HUES48 (cell line): Measurements from ENCODE around the gene CAPN7.
"Not testable (repeated sequence)": the region's sequence is repeated elsewhere in the genome, so short reads cannot be mapped to it uniquely, and the experiment has no call there.

Experiments
- H3K27ac ChIP-seq: one replicate; pipeline ENCODE4 v1.7.0; 2013; ENCODE audit warnings: low read depth, low read length, inconsistent platforms
- H3K27me3 ChIP-seq: 2 replicates; pipeline ENCODE4 v1.6.1; 2013; ENCODE audit warnings: mild to moderate bottlenecking, low read length; ENCODE audit not compliant: control insufficient read depth, insufficient read depth
- H3K36me3 ChIP-seq: 2 replicates; pipeline ENCODE4 v1.6.1; 2013; ENCODE audit warnings: low read length; ENCODE audit not compliant: control insufficient read depth, insufficient read depth
- H3K4me1 ChIP-seq: 2 replicates; pipeline ENCODE4 v1.6.1; 2013; ENCODE audit warnings: mild to moderate bottlenecking, low read length; ENCODE audit not compliant: control insufficient read depth, insufficient read depth
- H3K4me3 ChIP-seq: 2 replicates; pipeline ENCODE4 v1.5.1; 2013; ENCODE audit warnings: mild to moderate bottlenecking, low read depth, low read length
- H3K9ac ChIP-seq: 2 replicates; pipeline ENCODE4 v1.6.1; 2013; ENCODE audit warnings: mild to moderate bottlenecking, low read depth, low read length, moderate library complexity
- H3K9me3 ChIP-seq: 2 replicates; pipeline ENCODE4 v1.6.1; 2013; ENCODE audit warnings: low read length; ENCODE audit not compliant: control insufficient read depth, insufficient read depth

Gene CAPN7

DNA sequence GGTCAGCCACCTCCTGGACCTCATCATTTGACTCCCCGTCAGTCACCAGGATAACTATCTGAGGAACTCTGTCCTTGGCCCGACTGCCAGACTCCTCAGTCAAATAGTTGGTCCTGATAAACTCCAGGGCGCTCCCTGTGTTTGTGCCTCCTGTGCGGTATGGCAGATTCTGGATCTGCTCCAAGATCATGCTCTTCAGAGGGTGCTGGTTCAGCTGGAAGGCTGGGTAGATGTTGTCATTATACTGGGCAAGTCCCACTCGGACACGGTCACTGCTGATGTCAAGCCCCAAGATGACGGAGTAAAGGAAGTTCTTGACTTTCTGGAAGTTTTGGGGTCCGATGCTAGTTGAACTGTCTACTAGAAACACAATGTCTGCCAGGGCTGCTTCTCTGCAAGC is 31.1 kb upstream of the CAPN7 start:
- Histone ChIP-seq H3K27me3 (no peaks in the 10 kb centered on the region), H3K4me1 (peaks cover 3% of the 10 kb centered on the region), H3K9me3 (no peaks in the 10 kb centered on the region), H3K4me3 (no peak overlapping the region), H3K9ac (no peak overlapping the region), H3K27ac (no peak overlapping the region), H3K36me3 (no peaks in the 10 kb centered on the region)

DNA sequence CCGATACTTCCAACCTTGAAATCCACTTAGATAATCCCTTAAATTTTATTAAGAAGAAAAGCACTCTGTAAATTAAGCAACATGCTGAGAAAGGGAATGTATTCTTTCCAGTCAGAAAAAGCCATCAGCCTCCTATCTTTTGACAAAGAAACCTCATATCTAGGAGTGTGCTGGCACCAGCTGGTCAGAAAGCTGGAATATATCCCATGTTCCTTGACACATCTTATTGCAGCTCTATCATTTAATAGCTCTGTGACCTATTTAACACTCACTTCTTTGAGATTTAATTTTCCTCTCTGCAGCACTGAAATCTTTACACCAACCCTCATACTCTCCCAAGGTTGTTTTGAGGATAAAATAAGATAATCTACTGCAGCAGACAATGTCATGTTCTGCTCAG is 30.4 kb upstream of the CAPN7 start:
- H3K4me1 ChIP-seq, result peaks cover 10% of the 10 kb centered on the region
- H3K4me3 ChIP-seq, result no peak overlapping the region
- no peaks in the 10 kb centered on the region for H3K9me3 ChIP-seq
- H3K27me3 ChIP-seq, result no peaks in the 10 kb centered on the region
- no peaks in the 10 kb centered on the region for H3K36me3 ChIP-seq
- H3K9ac ChIP-seq, result no peak overlapping the region
- no peak overlapping the region for H3K27ac ChIP-seq

DNA sequence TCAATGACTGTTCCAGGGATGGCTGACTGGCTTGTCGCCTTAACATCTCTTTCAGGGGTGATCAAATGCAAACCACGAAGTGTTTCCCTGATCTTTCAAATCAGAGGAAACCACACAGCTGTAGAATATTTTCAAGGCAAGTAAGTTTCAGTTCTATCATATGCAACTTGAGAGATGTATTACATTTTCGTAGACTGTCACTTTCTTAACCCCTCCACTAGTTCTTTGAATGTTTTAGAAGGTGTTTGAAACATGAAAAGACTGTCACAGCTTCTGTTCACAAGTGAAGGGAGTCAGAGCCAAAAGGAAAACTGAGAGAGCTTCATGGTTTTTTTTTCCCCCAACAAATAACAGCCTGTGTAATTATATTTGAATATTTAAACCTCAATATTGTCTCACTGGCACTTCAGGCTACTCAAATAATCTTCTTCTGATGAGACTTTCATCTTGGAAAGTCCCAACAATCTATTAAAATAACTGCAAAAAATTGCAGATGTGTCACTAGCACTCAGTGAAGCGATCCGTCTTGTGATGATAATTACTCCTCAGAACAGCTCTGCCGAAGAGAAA is 25.9 kb upstream of the CAPN7 start:
- Histone ChIP-seq H3K9ac (no peak overlapping the region), H3K9me3 (no peaks in the 10 kb centered on the region), H3K4me1 (peaks cover 27% of the 10 kb centered on the region), H3K36me3 (no peaks in the 10 kb centered on the region), H3K27ac (no peak overlapping the region), H3K4me3 (no peak overlapping the region), H3K27me3 (no peaks in the 10 kb centered on the region)

DNA sequence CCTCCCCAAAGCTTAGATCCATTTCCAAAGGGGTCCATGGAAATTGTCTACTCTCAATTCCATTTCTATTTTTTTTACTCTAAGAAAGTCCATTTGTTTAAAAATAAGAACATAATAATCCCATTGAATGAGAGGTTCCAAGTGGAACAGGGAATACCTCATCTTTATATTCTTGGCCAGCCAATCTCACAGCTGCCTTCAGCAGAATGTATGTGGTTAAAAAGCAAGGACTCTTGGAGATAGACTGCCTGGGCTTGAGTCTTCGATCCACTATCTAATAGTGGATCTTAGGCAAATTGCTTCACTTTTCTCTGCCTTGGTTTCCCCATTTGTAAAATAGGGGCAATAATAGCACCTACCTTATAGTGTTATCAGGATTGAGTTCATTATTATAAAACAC is 24.5 kb upstream of the CAPN7 start:
- Histone ChIP-seq H3K4me3 (no peak overlapping the region), H3K27me3 (no peaks in the 10 kb centered on the region), H3K9ac (no peak overlapping the region), H3K9me3 (peaks cover 4% of the 10 kb centered on the region; the same call in 1 of the 2 replicates), H3K36me3 (no peaks in the 10 kb centered on the region), H3K27ac (no peak overlapping the region), H3K4me1 (peaks cover 27% of the 10 kb centered on the region)

DNA sequence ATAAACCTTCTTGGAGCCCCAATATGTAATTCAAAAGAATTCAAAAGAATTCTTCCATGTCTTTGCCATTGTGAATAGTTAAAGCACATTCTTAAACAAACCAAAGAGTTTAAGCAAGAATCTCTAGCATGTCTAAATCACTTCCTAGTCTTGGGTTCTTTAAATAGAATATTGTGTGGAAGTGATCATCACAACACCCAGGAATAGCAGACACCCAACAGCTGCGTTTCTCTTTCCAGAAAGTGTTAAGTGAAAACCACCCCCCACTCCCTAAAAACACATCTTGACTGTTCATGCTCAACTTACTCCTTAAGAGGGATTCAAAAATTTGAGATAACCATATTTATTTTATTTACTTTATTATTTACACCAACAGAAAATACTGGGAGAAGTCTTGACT is 24.1 kb upstream of the CAPN7 start:
- Histone ChIP-seq H3K9me3 (peaks cover 6% of the 10 kb centered on the region; the same call in 1 of the 2 replicates), H3K36me3 (no peaks in the 10 kb centered on the region), H3K9ac (no peak overlapping the region), H3K27me3 (no peaks in the 10 kb centered on the region), H3K4me1 (peaks cover 27% of the 10 kb centered on the region), H3K27ac (no peak overlapping the region), H3K4me3 (no peak overlapping the region)

DNA sequence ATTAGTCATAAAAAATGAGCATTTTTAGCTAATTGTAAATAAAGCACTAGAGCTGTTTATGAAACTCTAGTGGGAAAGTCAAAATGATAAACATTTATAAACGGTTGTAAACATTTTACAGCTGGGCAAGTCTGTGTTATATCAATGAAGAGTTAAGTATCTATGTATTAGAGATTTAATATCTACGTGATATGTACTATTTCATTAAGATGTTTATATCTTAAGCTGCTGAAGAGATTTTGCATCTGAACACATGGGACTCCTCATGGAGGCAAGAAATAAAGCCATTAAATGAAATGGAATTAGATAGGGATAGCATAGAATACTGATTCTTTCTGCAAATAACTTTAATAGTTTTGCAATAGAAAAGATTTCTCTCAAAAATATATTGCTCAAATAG is 23.0 kb upstream of the CAPN7 start:
- Histone ChIP-seq H3K36me3 (no peaks in the 10 kb centered on the region), H3K9ac (no peak overlapping the region), H3K27ac (no peak overlapping the region), H3K4me1 (peaks cover 27% of the 10 kb centered on the region), H3K9me3 (peaks cover 6% of the 10 kb centered on the region; the same call in 1 of the 2 replicates), H3K27me3 (no peaks in the 10 kb centered on the region), H3K4me3 (no peak overlapping the region)

DNA sequence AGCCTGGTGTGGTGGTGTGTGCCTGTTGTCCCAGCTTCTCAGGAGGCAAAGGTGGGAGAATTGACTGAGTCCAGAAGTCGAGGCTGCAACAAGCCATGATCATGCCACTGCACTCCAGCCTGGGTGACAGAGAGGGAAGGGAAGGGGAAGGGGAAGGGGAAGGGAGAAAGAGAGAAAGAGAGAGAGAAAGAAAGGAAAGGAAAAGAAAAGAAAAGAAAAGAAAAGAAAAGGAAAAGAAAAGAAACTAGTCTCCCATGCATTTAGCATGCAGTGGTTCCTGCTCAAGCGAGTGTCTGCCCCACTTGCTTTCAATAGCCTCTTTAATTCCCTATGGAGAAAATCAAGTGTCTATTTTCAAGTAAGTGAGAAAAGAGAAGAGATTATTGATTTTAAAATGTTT is 20.6 kb upstream of the CAPN7 start:
- H3K27me3 ChIP-seq, result no peaks in the 10 kb centered on the region

DNA sequence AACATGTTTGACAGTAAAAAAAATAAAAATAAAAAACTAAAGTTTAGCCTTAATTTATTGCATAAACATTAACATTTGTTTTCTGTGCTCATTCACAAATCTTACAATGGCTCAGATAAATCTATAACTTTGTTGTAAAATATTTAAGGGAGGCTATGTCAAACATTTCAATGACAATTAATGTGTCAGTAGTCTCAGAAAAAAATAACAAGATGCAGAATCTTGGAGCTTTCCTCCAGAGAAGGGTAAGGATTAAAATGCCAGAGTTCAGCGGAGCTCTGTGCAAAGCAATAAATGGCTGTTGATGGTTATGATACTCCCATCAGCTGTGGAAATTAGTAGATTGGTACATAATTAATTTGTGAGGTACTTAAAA is 20.0 kb upstream of the CAPN7 start:
- no peak overlapping the region for H3K9ac ChIP-seq
- no peak overlapping the region for H3K4me3 ChIP-seq
- H3K27me3 ChIP-seq, result no peaks in the 10 kb centered on the region
- H3K4me1 ChIP-seq, result peaks cover 12% of the 10 kb centered on the region; the same call in 1 of the 2 replicates
- H3K27ac ChIP-seq, result no peak overlapping the region
- peaks cover 6% of the 10 kb centered on the region; the same call in 1 of the 2 replicates for H3K9me3 ChIP-seq
- H3K36me3 ChIP-seq, result no peaks in the 10 kb centered on the region

More for the DNA sequence above, 20.6 kb upstream of the CAPN7 start:
- Histone ChIP-seq H3K4me3 (no peak overlapping the region), H3K36me3 (no peaks in the 10 kb centered on the region), H3K9me3 (peaks cover 6% of the 10 kb centered on the region; the same call in 1 of the 2 replicates), H3K27ac (no peak overlapping the region), H3K9ac (no peak overlapping the region), H3K4me1 (peaks cover 19% of the 10 kb centered on the region; the same call in 1 of the 2 replicates)

DNA sequence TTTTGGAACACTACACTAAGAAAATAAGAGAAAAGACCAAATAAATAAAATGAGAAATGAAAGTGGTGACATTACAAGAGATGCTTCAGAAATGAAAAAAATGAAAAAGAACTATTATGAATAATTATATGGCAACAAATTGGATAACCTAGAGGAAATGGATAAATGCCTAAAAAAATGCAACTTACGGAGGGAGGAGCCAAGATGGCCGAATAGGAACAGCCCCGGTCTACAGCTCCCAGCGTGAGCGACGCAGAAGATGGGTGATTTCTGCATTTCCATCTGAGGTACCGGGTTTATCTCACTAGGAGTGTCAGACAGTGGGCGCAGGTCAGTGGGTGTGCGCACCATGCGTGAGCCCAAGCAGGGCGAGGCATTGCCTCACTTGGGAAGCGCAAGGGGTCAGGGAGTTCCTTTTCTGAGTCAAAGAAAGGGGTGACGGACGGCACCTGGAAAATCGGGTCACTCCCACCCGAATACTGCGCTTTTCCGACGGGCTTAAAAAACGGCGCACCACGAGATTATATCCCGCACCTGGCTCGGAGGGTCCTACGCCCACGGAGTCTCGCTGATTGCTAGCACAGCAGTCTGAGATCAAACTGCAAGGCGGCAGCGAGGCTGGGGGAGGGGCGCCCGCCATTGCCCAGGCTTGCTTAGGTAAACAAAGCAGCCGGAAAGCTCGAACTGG is 19.4 kb upstream of the CAPN7 start:
- not testable (repeated sequence) for H3K9me3 ChIP-seq, H3K27me3 ChIP-seq, H3K4me1 ChIP-seq, H3K36me3 ChIP-seq, H3K9ac ChIP-seq, H3K4me3 ChIP-seq, H3K27ac ChIP-seq

DNA sequence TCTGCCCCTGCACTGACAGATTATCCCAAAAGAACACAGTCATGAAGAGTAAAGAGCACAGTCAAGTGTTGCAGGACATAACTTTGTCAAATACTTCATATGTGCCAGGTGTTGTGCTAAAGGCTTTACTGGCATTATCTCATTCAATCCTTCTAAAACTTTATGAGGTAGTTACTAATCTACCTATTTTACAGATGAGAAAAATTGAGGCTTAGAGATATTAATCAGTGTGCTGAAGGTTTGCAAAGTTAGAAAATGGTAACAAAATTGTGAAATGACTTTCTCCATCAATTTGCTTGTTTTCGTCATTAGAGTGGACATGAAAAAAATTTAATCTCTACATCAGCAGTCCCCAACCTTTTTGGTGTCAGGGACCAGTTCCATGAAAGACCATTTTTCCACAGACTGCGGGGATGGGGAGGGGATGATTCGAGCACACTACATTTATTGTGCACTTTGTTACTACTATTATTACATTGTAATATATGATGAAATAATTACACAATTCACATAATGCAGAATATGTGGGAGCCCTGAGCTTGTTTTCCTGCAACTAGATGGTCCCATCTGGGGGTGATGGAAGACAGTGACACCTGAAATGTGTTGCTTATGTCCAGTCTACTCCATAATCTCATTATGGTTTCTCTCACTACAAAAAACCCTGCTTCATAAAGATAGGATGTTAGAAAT is 8.6 kb upstream of the CAPN7 start:
- H3K9ac ChIP-seq, result no peak overlapping the region
- H3K27me3 ChIP-seq, result no peaks in the 10 kb centered on the region
- no peaks in the 10 kb centered on the region for H3K36me3 ChIP-seq
- no peak overlapping the region for H3K4me3 ChIP-seq
- no peaks in the 10 kb centered on the region for H3K4me1 ChIP-seq
- no peaks in the 10 kb centered on the region for H3K9me3 ChIP-seq
- H3K27ac ChIP-seq, result no peak overlapping the region

DNA sequence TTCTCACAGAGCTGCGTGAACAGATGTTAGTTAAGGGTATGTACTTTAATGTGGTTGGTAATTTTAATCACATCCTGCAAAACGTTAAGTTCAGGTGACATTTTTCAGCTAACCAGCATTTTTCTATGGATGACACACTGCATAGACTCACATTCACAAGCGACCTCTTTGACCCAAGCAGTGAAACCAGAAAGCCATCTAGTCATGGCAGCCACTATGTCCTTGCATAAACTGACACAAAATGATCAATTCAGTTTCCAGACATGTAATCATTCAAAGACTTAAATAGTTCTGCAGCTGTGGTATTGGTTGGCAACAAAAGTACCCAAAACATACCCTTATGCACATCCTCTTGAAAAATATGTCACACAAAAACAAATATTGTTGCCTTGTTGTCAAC is 7.4 kb upstream of the CAPN7 start:
- no peak overlapping the region for H3K9ac ChIP-seq
- H3K27ac ChIP-seq, result no peak overlapping the region
- no peaks in the 10 kb centered on the region for H3K9me3 ChIP-seq
- no peak overlapping the region for H3K4me3 ChIP-seq
- H3K4me1 ChIP-seq, result no peaks in the 10 kb centered on the region
- no peaks in the 10 kb centered on the region for H3K27me3 ChIP-seq
- H3K36me3 ChIP-seq, result no peaks in the 10 kb centered on the region
